Measurements from ENCODE around the gene PPFIA1. TPM values are rescaled to one million over a fixed set of nuclear protein-coding genes. Genes with fewer than 3 reads are reported as not detected.

PPFIA1 gene
- total and polyA plus RNA-seq, 10 of the 15 experiments (the other 5 are each of a cell fraction or from before 2014, with no cell fraction given) = 5.2 to 26.2 (median 15.8) TPM

GRCh38 chr11:70359451-70360205 is 89.1 kb downstream of the PPFIA1 start:
- Histone ChIP-seq H3K9me3 (replicated peaks; ENCODE audit: control insufficient read depth, insufficient read depth, low read length) (no peaks in the 10 kb centered on the region), H3K79me2 (ENCODE audit: control insufficient read depth, insufficient read depth, low read length) (no peaks in the 10 kb centered on the region), H3K36me3 (ENCODE audit: control insufficient read depth in 2 of 2, insufficient read depth in 2 of 2, low read length in 1 of 2) (peaks cover 12 to 28% of the 10 kb centered on the region in 2 experiments), H3K4me2 (ENCODE audit: control insufficient read depth, insufficient read depth) (no peak overlapping the region), H3K4me3 (no peak overlapping the region), H3K27ac (ENCODE audit: control insufficient read depth, insufficient read depth) (no peak overlapping the region), H4K20me1 (ENCODE audit: control insufficient read depth, insufficient read depth) (no peaks in the 10 kb centered on the region), H3K4me1 (ENCODE audit: control insufficient read depth, insufficient read depth, low read length) (no peaks in the 10 kb centered on the region), H3K27me3 (replicated peaks in 1 of 2; ENCODE audit: control insufficient read depth in 2 of 2, insufficient read depth in 2 of 2, low read length in 1 of 2) (no peaks in the 10 kb centered on the region), H3K9ac (ENCODE audit: control insufficient read depth, insufficient read depth, low read length) (no peak overlapping the region), H2AFZ (ENCODE audit: control insufficient read depth, low read depth, low read length) (no peak overlapping the region)
- ChIA-PET POLR2A (no interaction called here), SMC1A (ENCODE audit: uncharacterized antibody, unreplicated experiment) (no interaction called here), CTCF (no interaction called here), RAD21 (ENCODE audit: unreplicated experiment) (no interaction called here)
- ATAC-seq = no peak
- WGBS (ENCODE audit: insufficient coverage, insufficient replicate concordance, low lambda C conversion rate, missing lambda C conversion rate) = 92% methylated on average over 8 of the region's 8 CpGs
- DNase-seq (ENCODE audit: low read depth, low spot score) = no peak
- FAIRE-seq = no peak
- in situ Hi-C loops (cut with MboI) (no loop called here), intact Hi-C loops (cut with micrococcal nuclease; ENCODE audit: unreplicated experiment) (no loop called here)
- TF ChIP-seq PAX5 (IDR thresholded peaks at IDR 0.05; ENCODE audit: borderline replicate concordance, low read depth, low read length) (no peak), CHD4 (IDR thresholded peaks at IDR 0.05) (no peak), HDAC2 (IDR thresholded peaks at IDR 0.05) (no peak), MEF2B (IDR thresholded peaks at IDR 0.05; ENCODE audit: partially characterized antibody, poor library complexity, severe bottlenecking) (no peak), EED (IDR thresholded peaks at IDR 0.05; ENCODE audit: low read depth) (no peak), POLR2AphosphoS5 (IDR thresholded peaks at IDR 0.05; ENCODE audit: low read length) (no peak), NFIC (IDR thresholded peaks at IDR 0.05; ENCODE audit: low read depth, low read length) (no peak), RB1 (IDR thresholded peaks at IDR 0.05; ENCODE audit: borderline replicate concordance) (no peak), RCOR1 (conservative IDR thresholded peaks at IDR 0.05; ENCODE audit: low read depth, low read length) (no peak), NKRF (conservative IDR thresholded peaks at IDR 0.05) (no peak), JUNB (IDR thresholded peaks at IDR 0.05) (no peak), TAF1 (IDR thresholded peaks at IDR 0.05; ENCODE audit: borderline replicate concordance, low read depth, low read length) (no peak)
- TF ChIP-seq, protein P1, sequence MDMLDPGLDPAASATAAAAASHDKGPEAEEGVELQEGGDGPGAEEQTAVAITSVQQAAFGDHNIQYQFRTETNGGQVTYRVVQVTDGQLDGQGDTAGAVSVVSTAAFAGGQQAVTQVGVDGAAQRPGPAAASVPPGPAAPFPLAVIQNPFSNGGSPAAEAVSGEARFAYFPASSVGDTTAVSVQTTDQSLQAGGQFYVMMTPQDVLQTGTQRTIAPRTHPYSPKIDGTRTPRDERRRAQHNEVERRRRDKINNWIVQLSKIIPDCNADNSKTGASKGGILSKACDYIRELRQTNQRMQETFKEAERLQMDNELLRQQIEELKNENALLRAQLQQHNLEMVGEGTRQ (IDR thresholded peaks at IDR 0.05; ENCODE audit: borderline replicate concordance, low read depth, low read length) = no peak
- BruUV-seq (replicated peaks) = no TSS peak

Data from GM12878 (cell line).